Measurements from ENCODE around the gene PDE1A. TPM values are rescaled to one million over a fixed set of nuclear protein-coding genes. Genes with fewer than 3 reads are reported as not detected.

The PDE1A gene
- total RNA-seq, 1 experiment from 2014 or later, result 0.11 TPM

GRCh38 chr2:182191061-182191460 lies 235.8 kb downstream of the PDE1A start:
- no peak overlapping the region for H2AFZ ChIP-seq
- CTCF ChIA-PET, result interaction anchor here (0.6 kb wide), 1 partner anchor 412 kb away, joined by 3 read pairs; no protein-coding TSS in a partner anchor
- no peaks in the 10 kb centered on the region for H3K4me1 ChIP-seq (replicated peaks; ENCODE audit: insufficient read depth)
- no peak for DNase-seq
- no peak overlapping the region for H3K27ac ChIP-seq
- no peaks in the 10 kb centered on the region for H3F3A ChIP-seq (ENCODE audit: insufficient read depth, low read depth)
- BruUV-seq (replicated peaks), result no TSS peak
- no peaks in the 10 kb centered on the region for H3K27me3 ChIP-seq (ENCODE audit: insufficient read depth, low read depth)
- no peaks in the 10 kb centered on the region for H4K20me1 ChIP-seq (ENCODE audit: insufficient read depth)
- H3K9me3 ChIP-seq (ENCODE audit: insufficient read depth, low read depth), result no peaks in the 10 kb centered on the region
- POLR2A ChIA-PET (ENCODE audit: unreplicated experiment), result no interaction called here
- intact Hi-C loops (cut with micrococcal nuclease; ENCODE audit: unreplicated experiment), result no loop called here
- no peak overlapping the region for H3K4me2 ChIP-seq
- no peaks in the 10 kb centered on the region for H3K9me2 ChIP-seq (ENCODE audit: insufficient read depth)
- no peaks in the 10 kb centered on the region for H3K36me3 ChIP-seq (ENCODE audit: low read depth)
- no peak overlapping the region for H3K4me3 ChIP-seq
- H3K79me2 ChIP-seq (ENCODE audit: low read depth), result no peaks in the 10 kb centered on the region
- TF ChIP-seq EZH2 (IDR thresholded peaks at IDR 0.05; ENCODE audit: low read depth) (no peak), CTCF (conservative IDR thresholded peaks at IDR 0.05) (no peak)

- no peaks in the 10 kb centered on the region for H3K36me3 ChIP-seq (ENCODE audit: low read depth)
- no peak overlapping the region for H3K4me3 ChIP-seq
- H3K4me1 ChIP-seq (replicated peaks; ENCODE audit: insufficient read depth), result no peaks in the 10 kb centered on the region
- intact Hi-C loops (cut with micrococcal nuclease; ENCODE audit: unreplicated experiment), result loop anchor here (5.0 kb wide), 3 partner anchors 445 to 795 kb away; partner anchors contain the start of gene DNAJC10
- H3F3A ChIP-seq (ENCODE audit: insufficient read depth, low read depth), result no peaks in the 10 kb centered on the region
- no peak for DNase-seq
- H3K79me2 ChIP-seq (ENCODE audit: low read depth), result no peaks in the 10 kb centered on the region
- H3K9me2 ChIP-seq (ENCODE audit: insufficient read depth), result no peaks in the 10 kb centered on the region
- peaks cover 3% of the 10 kb centered on the region for H3K9me3 ChIP-seq (ENCODE audit: insufficient read depth, low read depth)
- no peak overlapping the region for H2AFZ ChIP-seq
- H4K20me1 ChIP-seq (ENCODE audit: insufficient read depth), result no peaks in the 10 kb centered on the region
- no peaks in the 10 kb centered on the region for H3K27me3 ChIP-seq (ENCODE audit: insufficient read depth, low read depth)
- ChIA-PET CTCF (interaction anchor here (0.6 to 3.2 kb wide), 3 partner anchors 438 to 712 kb away, joined by 3 to 15 read pairs (median 4); no protein-coding TSS in a partner anchor), POLR2A (ENCODE audit: unreplicated experiment) (interaction anchor here (0.7 kb wide), 1 partner anchor 534 kb away, joined by 5 read pairs; no protein-coding TSS in a partner anchor)
- H3K4me2 ChIP-seq, result no peak overlapping the region
- H3K27ac ChIP-seq, result no peak overlapping the region
- BruUV-seq (replicated peaks), result no TSS peak
- TF ChIP-seq EZH2 (IDR thresholded peaks at IDR 0.05; ENCODE audit: low read depth) (no peak), CTCF (conservative IDR thresholded peaks at IDR 0.05) (no peak)
Observed at GRCh38 chr2:182187130-182187529, 239.7 kb downstream of the PDE1A start.

GRCh38 chr2:182186132-182186735 lies 240.6 kb downstream of the PDE1A start:
- Histone ChIP-seq H3K79me2 (ENCODE audit: low read depth) (no peaks in the 10 kb centered on the region), H3K4me2 (no peak overlapping the region), H2AFZ (no peak overlapping the region), H3K27ac (no peak overlapping the region), H3K4me1 (replicated peaks; ENCODE audit: insufficient read depth) (no peaks in the 10 kb centered on the region), H3K9me2 (ENCODE audit: insufficient read depth) (no peaks in the 10 kb centered on the region), H3K27me3 (ENCODE audit: insufficient read depth, low read depth) (no peaks in the 10 kb centered on the region), H3K36me3 (ENCODE audit: low read depth) (no peaks in the 10 kb centered on the region), H3F3A (ENCODE audit: insufficient read depth, low read depth) (no peaks in the 10 kb centered on the region), H3K4me3 (no peak overlapping the region), H3K9me3 (ENCODE audit: insufficient read depth, low read depth) (peaks cover 3% of the 10 kb centered on the region), H4K20me1 (ENCODE audit: insufficient read depth) (no peaks in the 10 kb centered on the region)
- POLR2A ChIA-PET (ENCODE audit: unreplicated experiment), result no interaction called here
- intact Hi-C loops (cut with micrococcal nuclease; ENCODE audit: unreplicated experiment), result loop anchor here (1.0 to 5.0 kb wide), 4 partner anchors 444 to 796 kb away; partner anchors contain the start of gene DNAJC10
- TF ChIP-seq CTCF (conservative IDR thresholded peaks at IDR 0.05) (peak; percentile 99), EZH2 (IDR thresholded peaks at IDR 0.05; ENCODE audit: low read depth) (no peak)
- CTCF ChIA-PET, result interaction anchor here (0.6 to 3.2 kb wide), 4 partner anchors 17 to 713 kb away, joined by 3 to 15 read pairs (median 4); no protein-coding TSS in a partner anchor
- BruUV-seq (replicated peaks), result no TSS peak
- DNase-seq, result peak in 1 of 2 experiments; percentile 56
